ENCODE results near the gene NDUFA8. TPM values are rescaled to one million over a fixed set of nuclear protein-coding genes. Genes with fewer than 3 reads are reported as not detected.

NDUFA8 gene
- total RNA-seq, 1 experiment from 2014 or later: 38.8 TPM

DNA sequence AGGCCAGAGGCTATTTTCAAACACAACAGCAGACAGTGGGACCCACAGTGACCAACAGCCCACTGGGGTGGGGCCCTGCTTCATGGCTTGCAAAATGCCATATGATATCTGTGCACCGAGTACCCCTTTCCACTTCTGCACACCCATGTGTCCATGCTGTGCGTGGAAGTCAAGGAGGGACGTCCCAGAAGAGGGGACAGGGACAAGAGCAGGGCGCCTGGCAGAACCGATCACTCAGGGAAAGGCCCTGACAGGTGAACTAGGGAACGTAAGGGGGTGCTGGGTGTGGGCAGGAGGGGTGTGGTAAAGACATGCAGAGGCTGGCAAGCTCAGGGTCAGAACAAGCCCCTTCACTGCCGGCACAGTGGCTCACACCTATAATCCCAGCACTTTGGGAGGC lies 58.8 kb downstream of the NDUFA8 start:
- intact Hi-C loops (cut with micrococcal nuclease; ENCODE audit: unreplicated experiment): no loop called here

DNA sequence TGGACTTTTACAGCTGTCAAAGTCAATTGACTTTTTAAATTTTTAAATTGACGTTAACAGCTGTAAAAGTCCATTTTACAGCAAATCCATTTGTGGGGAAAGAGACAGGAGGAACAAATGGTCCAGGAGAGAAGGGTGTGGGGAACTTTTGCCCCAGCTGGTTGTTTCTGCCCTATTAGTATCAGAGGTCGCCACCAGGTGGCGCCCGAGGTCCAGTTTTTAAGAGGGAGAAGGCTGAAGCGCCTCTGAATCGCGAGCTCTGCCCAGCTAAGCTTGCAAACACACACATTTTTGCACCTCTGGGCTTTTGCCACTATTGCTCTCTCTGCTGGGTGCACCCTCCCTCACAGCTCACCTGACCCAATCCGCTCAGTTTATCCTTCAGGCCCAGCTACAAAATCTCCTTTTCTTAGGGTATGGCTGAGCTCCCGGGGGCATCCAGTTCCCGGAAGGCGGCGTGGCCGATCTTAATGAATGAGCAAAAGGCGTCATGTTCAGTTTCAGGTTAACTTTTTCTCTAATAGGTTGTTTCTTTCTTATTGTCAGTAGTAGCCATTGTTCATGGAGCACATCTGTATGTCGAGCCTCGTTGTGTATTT lies 60.2 kb downstream of the NDUFA8 start:
- TF ChIP-seq, protein P1, sequence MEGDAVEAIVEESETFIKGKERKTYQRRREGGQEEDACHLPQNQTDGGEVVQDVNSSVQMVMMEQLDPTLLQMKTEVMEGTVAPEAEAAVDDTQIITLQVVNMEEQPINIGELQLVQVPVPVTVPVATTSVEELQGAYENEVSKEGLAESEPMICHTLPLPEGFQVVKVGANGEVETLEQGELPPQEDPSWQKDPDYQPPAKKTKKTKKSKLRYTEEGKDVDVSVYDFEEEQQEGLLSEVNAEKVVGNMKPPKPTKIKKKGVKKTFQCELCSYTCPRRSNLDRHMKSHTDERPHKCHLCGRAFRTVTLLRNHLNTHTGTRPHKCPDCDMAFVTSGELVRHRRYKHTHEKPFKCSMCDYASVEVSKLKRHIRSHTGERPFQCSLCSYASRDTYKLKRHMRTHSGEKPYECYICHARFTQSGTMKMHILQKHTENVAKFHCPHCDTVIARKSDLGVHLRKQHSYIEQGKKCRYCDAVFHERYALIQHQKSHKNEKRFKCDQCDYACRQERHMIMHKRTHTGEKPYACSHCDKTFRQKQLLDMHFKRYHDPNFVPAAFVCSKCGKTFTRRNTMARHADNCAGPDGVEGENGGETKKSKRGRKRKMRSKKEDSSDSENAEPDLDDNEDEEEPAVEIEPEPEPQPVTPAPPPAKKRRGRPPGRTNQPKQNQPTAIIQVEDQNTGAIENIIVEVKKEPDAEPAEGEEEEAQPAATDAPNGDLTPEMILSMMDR (IDR thresholded peaks at IDR 0.05; ENCODE audit: unreplicated experiment): peak; percentile 73
- Mint-ChIP-seq H3K9me3 (ENCODE audit: low read depth, unreplicated experiment) (peaks cover 5% of the 10 kb centered on the region), H3K27me3 (ENCODE audit: unreplicated experiment) (peaks cover 34% of the 10 kb centered on the region), H3K27ac (ENCODE audit: unreplicated experiment) (no peak overlapping the region), H3K36me3 (ENCODE audit: insufficient read depth, unreplicated experiment) (no peaks in the 10 kb centered on the region), H3K4me1 (ENCODE audit: low read depth, unreplicated experiment) (peaks cover 6% of the 10 kb centered on the region), H3K4me3 (ENCODE audit: low read depth, unreplicated experiment) (peak overlapping the region; percentile 24)
- no TSS peak for BruUV-seq (replicated peaks)
- DNase-seq: peak; percentile 74
- CTCF ChIA-PET: interaction anchor here (0.7 to 2.4 kb wide), 9 partner anchors 24 to 881 kb away, joined by 3 to 44 read pairs (median 3); no protein-coding TSS in a partner anchor
- intact Hi-C loops (cut with micrococcal nuclease; ENCODE audit: unreplicated experiment): loop anchor here (1.0 to 10.0 kb wide), 5 partner anchors 24 to 711 kb away; no protein-coding TSS in a partner anchor

More for the DNA sequence above, 58.8 kb downstream of the NDUFA8 start:
- Mint-ChIP-seq H3K4me3 (ENCODE audit: low read depth, unreplicated experiment) (no peak overlapping the region), H3K27ac (ENCODE audit: unreplicated experiment) (no peak overlapping the region), H3K9me3 (ENCODE audit: low read depth, unreplicated experiment) (peaks cover 5% of the 10 kb centered on the region), H3K36me3 (ENCODE audit: insufficient read depth, unreplicated experiment) (no peaks in the 10 kb centered on the region), H3K27me3 (ENCODE audit: unreplicated experiment) (peaks cover 20% of the 10 kb centered on the region), H3K4me1 (ENCODE audit: low read depth, unreplicated experiment) (no peaks in the 10 kb centered on the region)
- DNase-seq: no peak
- CTCF ChIA-PET: no interaction called here
- TF ChIP-seq, protein P1 (IDR thresholded peaks at IDR 0.05; ENCODE audit: unreplicated experiment): no peak
- BruUV-seq (replicated peaks): no TSS peak

DNA sequence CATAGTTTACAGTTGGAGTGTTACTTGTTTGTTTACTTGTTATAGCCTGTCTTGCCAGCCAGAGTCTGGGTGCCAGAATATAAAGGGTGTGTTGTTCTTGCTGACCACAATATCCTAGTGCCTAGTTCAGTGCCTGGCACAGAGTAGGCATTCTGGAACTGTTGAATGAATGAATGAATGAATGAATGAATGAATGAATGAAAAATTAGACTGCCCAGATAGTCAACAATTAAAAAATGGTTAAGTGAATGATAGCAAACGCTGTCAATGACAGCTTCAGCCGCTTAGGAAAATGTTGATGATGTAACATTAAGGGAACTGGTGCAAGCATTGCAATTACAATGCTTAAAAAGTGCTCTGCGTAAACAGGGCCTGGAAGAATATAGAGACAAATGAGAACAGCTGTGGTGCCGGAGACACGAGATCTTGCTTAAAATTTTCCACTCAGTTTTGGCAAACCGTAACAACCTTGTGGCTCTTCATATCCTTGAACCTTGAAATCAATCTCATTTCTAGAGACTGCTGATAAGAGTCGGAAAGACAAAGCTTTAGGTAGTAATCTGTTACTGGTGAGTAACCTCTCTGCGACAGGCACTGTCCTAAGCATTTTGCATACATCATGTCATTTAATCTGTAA lies 61.8 kb downstream of the NDUFA8 start:
- TF ChIP-seq, protein P1 (IDR thresholded peaks at IDR 0.05; ENCODE audit: unreplicated experiment): no peak
- Mint-ChIP-seq H3K9me3 (ENCODE audit: low read depth, unreplicated experiment) (no peaks in the 10 kb centered on the region), H3K27ac (ENCODE audit: unreplicated experiment) (no peak overlapping the region), H3K4me3 (ENCODE audit: low read depth, unreplicated experiment) (no peak overlapping the region), H3K4me1 (ENCODE audit: low read depth, unreplicated experiment) (peaks cover 6% of the 10 kb centered on the region), H3K27me3 (ENCODE audit: unreplicated experiment) (peaks cover 38% of the 10 kb centered on the region), H3K36me3 (ENCODE audit: insufficient read depth, unreplicated experiment) (peaks cover 12% of the 10 kb centered on the region)
- BruUV-seq (replicated peaks): no TSS peak
- CTCF ChIA-PET: interaction anchor here (2.3 to 2.4 kb wide), 2 partner anchors 26 to 252 kb away, joined by 19 to 44 read pairs; no protein-coding TSS in a partner anchor
- intact Hi-C loops (cut with micrococcal nuclease; ENCODE audit: unreplicated experiment): loop anchor here (2.0 to 10.0 kb wide), 2 partner anchors 355 to 553 kb away; no protein-coding TSS in a partner anchor
- no peak for DNase-seq

DNA sequence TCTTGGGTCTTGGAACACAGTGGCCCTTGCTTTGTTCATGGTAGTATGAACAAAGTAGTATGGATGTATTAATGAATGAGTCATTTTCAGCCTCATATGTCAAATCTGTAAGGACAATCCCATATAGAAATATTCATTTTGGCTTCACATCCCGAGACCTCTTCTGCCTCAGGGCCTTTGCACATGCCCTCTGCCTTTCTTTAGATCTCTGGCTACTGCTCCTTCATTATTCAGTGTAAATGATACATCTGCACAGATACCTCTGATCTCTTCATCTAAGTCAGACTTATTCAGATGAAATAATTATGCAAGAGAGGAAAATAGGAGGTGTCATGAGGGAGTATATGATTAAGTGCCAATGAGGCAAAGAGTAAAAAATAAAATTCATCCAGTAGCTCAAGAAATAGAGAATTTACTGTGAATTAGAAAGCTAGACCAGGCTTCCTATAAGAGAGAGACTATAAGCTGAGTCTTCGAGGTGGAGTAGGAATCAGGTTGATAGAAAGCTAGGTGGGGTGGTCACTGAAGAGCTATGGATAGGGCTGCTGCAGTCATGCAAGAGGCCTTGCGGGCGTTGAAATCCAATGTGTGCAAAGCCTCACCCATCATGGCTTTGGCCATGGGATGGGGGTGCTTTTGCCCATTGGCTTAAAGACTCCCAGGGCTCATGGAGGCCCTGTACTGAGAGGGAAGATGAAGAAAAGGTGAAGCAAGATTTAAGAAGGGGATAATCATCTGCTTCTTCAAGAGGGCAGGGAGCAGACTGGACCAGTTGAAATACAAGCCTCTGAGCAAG lies 62.8 kb downstream of the NDUFA8 start:
- H3K4me3 Mint-ChIP-seq (ENCODE audit: low read depth, unreplicated experiment): no peak overlapping the region
- DNase-seq: no peak
- H3K27ac Mint-ChIP-seq (ENCODE audit: unreplicated experiment): no peak overlapping the region
- peaks cover 19% of the 10 kb centered on the region for H3K36me3 Mint-ChIP-seq (ENCODE audit: insufficient read depth, unreplicated experiment)
- no TSS peak for BruUV-seq (replicated peaks)
- no peaks in the 10 kb centered on the region for H3K9me3 Mint-ChIP-seq (ENCODE audit: low read depth, unreplicated experiment)
- intact Hi-C loops (cut with micrococcal nuclease; ENCODE audit: unreplicated experiment): loop anchor here (10.0 kb wide), 1 partner anchor 552 kb away; no protein-coding TSS in a partner anchor
- peaks cover 13% of the 10 kb centered on the region for H3K4me1 Mint-ChIP-seq (ENCODE audit: low read depth, unreplicated experiment)
- TF ChIP-seq, protein P1 (IDR thresholded peaks at IDR 0.05; ENCODE audit: unreplicated experiment): no peak
- H3K27me3 Mint-ChIP-seq (ENCODE audit: unreplicated experiment): peaks cover 38% of the 10 kb centered on the region
- CTCF ChIA-PET: interaction anchor here (0.5 to 1.1 kb wide), 2 partner anchors 254 to 286 kb away, joined by 3 read pairs; no protein-coding TSS in a partner anchor

All from Calu3 (cell line).